Astrocyte (in vitro differentiated cells and primary cell): ENCODE data around the gene CPXM2. TPM values are rescaled to one million over a fixed set of nuclear protein-coding genes. Genes with fewer than 3 reads are reported as not detected.
"Not testable (repeated sequence)": the region's sequence is repeated elsewhere in the genome, so short reads cannot be mapped to it uniquely, and the experiment has no call there.

Source experiments
- DNase-seq: peaks from one replicate; pipeline ENCODE4 v3.0.0-alpha.2; 2010; ENCODE audit warnings: low read depth
- FAIRE-seq: peaks from 2 replicates; lab custom pipeline; 2011; peaks lifted over from hg19 to GRCh38; lab: Jason Lieb, UNC
- H2AFZ ChIP-seq: 2 replicates; pipeline ENCODE4 v1.6.0; 2012; ENCODE audit warnings: low read depth, low read length, inconsistent platforms
- H3K27ac ChIP-seq: 2 replicates; pipeline ENCODE4 v1.5.1; 2011; ENCODE audit warnings: low read depth, low read length, inconsistent platforms
- H3K27me3 ChIP-seq: 2 replicates; pipeline ENCODE4 v1.6.0; 2011; ENCODE audit warnings: low read length, inconsistent platforms; ENCODE audit not compliant: insufficient read depth
- H3K36me3 ChIP-seq: 2 replicates; pipeline ENCODE4 v1.5.1; 2011; ENCODE audit warnings: low read length, inconsistent platforms; ENCODE audit not compliant: insufficient read depth
- H3K4me1 ChIP-seq: 2 replicates; pipeline ENCODE4 v1.5.1; 2011; ENCODE audit warnings: low read length, inconsistent platforms; ENCODE audit not compliant: insufficient read depth
- H3K4me2 ChIP-seq: 2 replicates; pipeline ENCODE4 v1.6.0; 2012; ENCODE audit warnings: low read length, inconsistent platforms
- H3K4me3 ChIP-seq: 2 replicates; pipeline ENCODE4 v1.5.1; 2011; ENCODE audit warnings: low read depth, mild to moderate bottlenecking, low read length, inconsistent platforms; ENCODE audit not compliant: insufficient read depth
- H3K79me2 ChIP-seq: 2 replicates; pipeline ENCODE4 v1.6.0; 2012; ENCODE audit warnings: mild to moderate bottlenecking, low read length, inconsistent platforms; ENCODE audit not compliant: insufficient read depth
- H3K9ac ChIP-seq: 2 replicates; pipeline ENCODE4 v1.6.0; 2012; ENCODE audit warnings: mild to moderate bottlenecking, low read length, inconsistent platforms
- H3K9me3 ChIP-seq: 2 replicates; pipeline ENCODE4 v1.5.1; 2012; ENCODE audit warnings: low read depth, mild to moderate bottlenecking, low read length, inconsistent platforms; ENCODE audit not compliant: insufficient read depth
- H4K20me1 ChIP-seq: 2 replicates; pipeline ENCODE4 v1.6.0; 2012; ENCODE audit warnings: low read length, inconsistent platforms; ENCODE audit not compliant: insufficient read depth
- H3K27ac Mint-ChIP-seq: one replicate; pipeline ENCODE4 v1.8.0; 2021; ENCODE audit warnings: mild to moderate bottlenecking, mixed read lengths; ENCODE audit not compliant: unreplicated experiment
- H3K27me3 Mint-ChIP-seq: one replicate; pipeline ENCODE4 v1.8.0; 2021; ENCODE audit warnings: low read depth, mixed read lengths; ENCODE audit not compliant: unreplicated experiment
- H3K36me3 Mint-ChIP-seq: one replicate; pipeline ENCODE4 v1.8.0; 2021; ENCODE audit warnings: low read depth, mixed read lengths; ENCODE audit not compliant: unreplicated experiment
- H3K4me1 Mint-ChIP-seq: one replicate; pipeline ENCODE4 v1.8.0; 2021; ENCODE audit warnings: low read depth, mixed read lengths; ENCODE audit not compliant: unreplicated experiment
- H3K4me3 Mint-ChIP-seq: one replicate; pipeline ENCODE4 v1.8.0; 2021; ENCODE audit warnings: mild to moderate bottlenecking, moderate library complexity, mixed read lengths; ENCODE audit not compliant: unreplicated experiment
- H3K9me3 Mint-ChIP-seq: one replicate; pipeline ENCODE4 v1.8.0; 2021; ENCODE audit warnings: mild to moderate bottlenecking, mixed read lengths; ENCODE audit not compliant: unreplicated experiment
- CTCF ChIP-seq: IDR thresholded peaks from 2 replicates; pipeline ENCODE4 v1.5.1; 2011; ENCODE audit warnings: low read depth, mild to moderate bottlenecking, inconsistent platforms, low read length, moderate library complexity; ENCODE audit not compliant: insufficient read depth
- EZH2 ChIP-seq: IDR thresholded peaks from 2 replicates; pipeline ENCODE4 v1.6.1; 2012; ENCODE audit warnings: mild to moderate bottlenecking, low read length, inconsistent platforms; ENCODE audit not compliant: insufficient read depth
- total RNA-seq: library from RNA; stranded (reverse); gene quantifications from 2 replicates; pipeline ENCODE4 v1.2.1, GENCODE V29; 2021

The CPXM2 gene
- total RNA-seq, 1 donor from 2014 or later, result 5.2 TPM

- Histone ChIP-seq H3K27ac (no peak overlapping the region), H4K20me1 (no peaks in the 10 kb centered on the region), H3K27me3 (no peaks in the 10 kb centered on the region), H3K79me2 (no peaks in the 10 kb centered on the region), H3K9ac (no peak overlapping the region), H3K4me2 (no peak overlapping the region), H3K9me3 (no peaks in the 10 kb centered on the region), H3K4me3 (no peak overlapping the region), H3K4me1 (no peaks in the 10 kb centered on the region), H3K36me3 (no peaks in the 10 kb centered on the region), H2AFZ (no peak overlapping the region)
- TF ChIP-seq EZH2, result no peak
- no peak for TF ChIP-seq CTCF
- H3K4me1 Mint-ChIP-seq, result no peaks in the 10 kb centered on the region
- H3K36me3 Mint-ChIP-seq, result no peaks in the 10 kb centered on the region
- peaks cover 47% of the 10 kb centered on the region for H3K27me3 Mint-ChIP-seq
- H3K27ac Mint-ChIP-seq, result no peak overlapping the region
- no peaks in the 10 kb centered on the region for H3K9me3 Mint-ChIP-seq
- DNase-seq (no peak), FAIRE-seq (no peak)
- no peak overlapping the region for H3K4me3 Mint-ChIP-seq
These were observed 149.9 kb downstream of the CPXM2 start for GRCh38 chr10:123741711-123742110.

- no peaks in the 10 kb centered on the region for H3K9me3 ChIP-seq
- Mint-ChIP-seq H3K36me3 (no peaks in the 10 kb centered on the region), H3K27me3 (peaks cover 42% of the 10 kb centered on the region), H3K4me3 (no peak overlapping the region), H3K9me3 (no peaks in the 10 kb centered on the region), H3K4me1 (no peaks in the 10 kb centered on the region), H3K27ac (no peak overlapping the region)
- no peaks in the 10 kb centered on the region for H3K4me1 ChIP-seq
- no peak overlapping the region for H3K4me3 ChIP-seq
- no peak overlapping the region for H3K9ac ChIP-seq
- no peak overlapping the region for H3K27ac ChIP-seq
- H4K20me1 ChIP-seq, result no peaks in the 10 kb centered on the region
- no peaks in the 10 kb centered on the region for H3K36me3 ChIP-seq
- no peaks in the 10 kb centered on the region for H3K27me3 ChIP-seq
- FAIRE-seq, result no peak
- no peak for DNase-seq
- H3K4me2 ChIP-seq, result no peak overlapping the region
- H2AFZ ChIP-seq, result no peak overlapping the region
- no peaks in the 10 kb centered on the region for H3K79me2 ChIP-seq
- TF ChIP-seq EZH2, result no peak
- no peak for TF ChIP-seq CTCF
These were observed 150.5 kb downstream of the CPXM2 start for GRCh38 chr10:123741146-123741545.

GRCh38 chr10:123736917-123737316, 154.7 kb downstream of the CPXM2 start:
- H3K36me3 ChIP-seq, H3K4me3 ChIP-seq, H3K9ac ChIP-seq, H3K36me3 Mint-ChIP-seq, H3K4me2 ChIP-seq, FAIRE-seq, H3K4me1 Mint-ChIP-seq, H3K27ac Mint-ChIP-seq, H3K9me3 Mint-ChIP-seq, DNase-seq, H3K4me3 Mint-ChIP-seq, H3K27me3 ChIP-seq, H3K79me2 ChIP-seq, H2AFZ ChIP-seq, H3K9me3 ChIP-seq, H3K27ac ChIP-seq, H4K20me1 ChIP-seq, H3K4me1 ChIP-seq: not testable (repeated sequence)
- peaks cover 21% of the 10 kb centered on the region for H3K27me3 Mint-ChIP-seq
